GM10266 (cell line): ENCODE data around the gene DRC3.

Source experiments
- DNase-seq: peaks from one replicate; pipeline ENCODE4 v3.0.0; 2012; ENCODE audit errors: extremely low spot score
- CTCF ChIP-seq: IDR thresholded peaks from 2 replicates; pipeline ENCODE4 v1.5.1; 2012; ENCODE audit warnings: mild to moderate bottlenecking, low read depth; ENCODE audit not compliant: control insufficient read depth, insufficient read depth; ENCODE audit errors: missing control alignments

Gene DRC3

GRCh38 chr17:17929655-17930380 is 42.8 kb upstream of the DRC3 start:
- no peak for DNase-seq
- TF ChIP-seq CTCF, result no peak

GRCh38 chr17:17930674-17931073 is 42.0 kb upstream of the DRC3 start:
- TF ChIP-seq CTCF, result no peak
- no peak for DNase-seq

GRCh38 chr17:17931159-17931558 is 41.5 kb upstream of the DRC3 start:
- no peak for DNase-seq
- no peak for TF ChIP-seq CTCF

- DNase-seq, result no peak
- no peak for TF ChIP-seq CTCF
Measured at GRCh38 chr17:17933775-17934174, 38.9 kb upstream of the DRC3 start.

- no peak for DNase-seq
- no peak for TF ChIP-seq CTCF
Measured at GRCh38 chr17:17934214-17934613, 38.4 kb upstream of the DRC3 start.

- DNase-seq, result no peak
- no peak for TF ChIP-seq CTCF
Measured at GRCh38 chr17:17934806-17935205, 37.9 kb upstream of the DRC3 start.
